H9 (cell line): Measurements from ENCODE around the gene SREBF2. TPM values are rescaled to one million over a fixed set of nuclear protein-coding genes. Genes with fewer than 3 reads are reported as not detected.
A peak's percentile ranks its signal among the peaks of the same experiment; 100 is the strongest.

Experiments
- DNase-seq: peaks from one replicate; pipeline ENCODE4 v3.0.0-alpha.2; 2017
- H2AFZ ChIP-seq: one replicate; pipeline ENCODE4 v1.6.1; 2013; ENCODE audit warnings: mild to moderate bottlenecking, low read length, control low read depth, moderate library complexity
- H2AK5ac ChIP-seq: 2 replicates; pipeline ENCODE4 v1.6.1; 2013; ENCODE audit warnings: low read length, control low read depth, mixed read lengths; ENCODE audit not compliant: insufficient read length
- H2BK120ac ChIP-seq: one replicate; pipeline ENCODE4 v1.6.1; 2013; ENCODE audit warnings: low read depth, mild to moderate bottlenecking, low read length, control low read depth, inconsistent platforms; ENCODE audit not compliant: poor library complexity, severe bottlenecking
- H2BK12ac ChIP-seq: 2 replicates; pipeline ENCODE4 v1.6.1; 2013; ENCODE audit warnings: low read length, control low read depth, mixed read lengths, low read depth; ENCODE audit not compliant: insufficient read length
- H2BK15ac ChIP-seq: 2 replicates; pipeline ENCODE4 v1.6.1; 2013; ENCODE audit warnings: low read depth, low read length, control low read depth
- H2BK20ac ChIP-seq: one replicate; pipeline ENCODE4 v1.6.1; 2013; ENCODE audit warnings: low read depth, mild to moderate bottlenecking, low read length, control low read depth, inconsistent platforms; ENCODE audit not compliant: poor library complexity, severe bottlenecking
- H2BK5ac ChIP-seq: 2 replicates; pipeline ENCODE4 v1.6.1; 2013; ENCODE audit warnings: low read length, control low read depth, mixed read lengths; ENCODE audit not compliant: insufficient read length
- H3K14ac ChIP-seq: 2 replicates; pipeline ENCODE4 v1.6.1; 2013; ENCODE audit warnings: low read length, control low read depth; ENCODE audit not compliant: insufficient read depth
- H3K18ac ChIP-seq: 2 replicates; pipeline ENCODE4 v1.6.1; 2013; ENCODE audit warnings: low read depth, mild to moderate bottlenecking, mixed read lengths, low read length, control low read depth; ENCODE audit not compliant: insufficient read length
- H3K23ac ChIP-seq: 2 replicates; pipeline ENCODE4 v1.6.1; 2013; ENCODE audit warnings: low read length, control low read depth, mixed read lengths, low read depth; ENCODE audit not compliant: insufficient read length
- H3K23me2 ChIP-seq: 2 replicates; pipeline ENCODE4 v1.6.1; 2013; ENCODE audit warnings: low read depth, mild to moderate bottlenecking, mixed read lengths, low read length, control low read depth; ENCODE audit not compliant: insufficient read length, poor library complexity, severe bottlenecking
- H3K27ac ChIP-seq: 2 replicates; pipeline ENCODE4 v1.5.1; 2013; ENCODE audit warnings: low read length, control low read depth, mixed read lengths, low read depth; ENCODE audit not compliant: insufficient read length
- H3K27me3 ChIP-seq: 2 replicates; pipeline ENCODE4 v1.6.1; 2013; ENCODE audit warnings: low read length, control low read depth, inconsistent platforms; ENCODE audit not compliant: insufficient read depth
- H3K4ac ChIP-seq: 2 replicates; pipeline ENCODE4 v1.6.1; 2013; ENCODE audit warnings: low read depth, mild to moderate bottlenecking, control low read depth, inconsistent platforms, low read length, moderate library complexity
- H3K4me1 ChIP-seq: 2 replicates; pipeline ENCODE4 v1.6.1; 2013; ENCODE audit warnings: low read length, control low read depth, inconsistent platforms; ENCODE audit not compliant: insufficient read depth
- H3K4me2 ChIP-seq: 2 replicates; pipeline ENCODE4 v1.6.1; 2013; ENCODE audit warnings: low read length, control low read depth, mixed read lengths; ENCODE audit not compliant: insufficient read length, insufficient read depth
- H3K56ac ChIP-seq: 2 replicates; pipeline ENCODE4 v1.6.1; 2013; ENCODE audit warnings: low read depth, mild to moderate bottlenecking, mixed read lengths, low read length, control low read depth; ENCODE audit not compliant: insufficient read length
- H3K79me1 ChIP-seq: 2 replicates; pipeline ENCODE4 v1.6.1; 2013; ENCODE audit warnings: low read depth, mild to moderate bottlenecking, moderate library complexity, low read length, control low read depth, inconsistent platforms; ENCODE audit not compliant: insufficient read depth, poor library complexity, severe bottlenecking
- H3K79me2 ChIP-seq: 2 replicates; pipeline ENCODE4 v1.6.1; 2013; ENCODE audit warnings: low read length, control low read depth, inconsistent platforms; ENCODE audit not compliant: insufficient read depth
- H3K9ac ChIP-seq: 2 replicates; pipeline ENCODE4 v1.6.1; 2013; ENCODE audit warnings: low read length, control low read depth, mixed read lengths; ENCODE audit not compliant: insufficient read length; ENCODE audit errors: extremely low read depth
- H3K9me3 ChIP-seq: one replicate; pipeline ENCODE4 v1.6.1; 2013; ENCODE audit warnings: low read depth, low read length, inconsistent platforms; ENCODE audit not compliant: control insufficient read depth
- H3T11ph ChIP-seq: one replicate; pipeline ENCODE4 v1.6.1; 2013; ENCODE audit warnings: mild to moderate bottlenecking, low read length, control low read depth, inconsistent platforms
- H4K20me1 ChIP-seq: one replicate; pipeline ENCODE4 v1.6.1; 2013; ENCODE audit not compliant: control insufficient read depth, insufficient read length, insufficient read depth
- H4K5ac ChIP-seq: 2 replicates; pipeline ENCODE4 v1.6.1; 2013; ENCODE audit warnings: low read depth, mild to moderate bottlenecking, mixed read lengths, low read length, control low read depth; ENCODE audit not compliant: insufficient read length
- H4K8ac ChIP-seq: replicated peaks from 2 replicates; pipeline ENCODE4 v1.6.1; 2013; ENCODE audit warnings: low read length, control low read depth, mixed read lengths, low read depth; ENCODE audit not compliant: insufficient read length
- H4K91ac ChIP-seq: 2 replicates; pipeline ENCODE4 v1.6.1; 2013; ENCODE audit warnings: low read depth, mild to moderate bottlenecking, moderate library complexity, mixed read lengths, low read length, control low read depth; ENCODE audit not compliant: insufficient read length
- H3K27ac Mint-ChIP-seq, 3 experiments: 2 replicates in 2 of 3; 3 replicates in 1 of 3; pipeline ENCODE4 v1.8.0; 2020 to 2021; ENCODE audit warnings: mixed read lengths in 3 of 3, mild to moderate bottlenecking in 1 of 3, moderate library complexity in 1 of 3
- H3K27me3 Mint-ChIP-seq: 2 replicates; pipeline ENCODE4 v1.8.0; 2021; ENCODE audit warnings: low read depth, mild to moderate bottlenecking, moderate library complexity, mixed read lengths
- H3K36me3 Mint-ChIP-seq, 3 experiments: 2 replicates in 2 of 3; 3 replicates in 1 of 3; pipeline ENCODE4 v1.8.0; 2020 to 2021; ENCODE audit warnings: low read depth in 3 of 3, mixed read lengths in 3 of 3; ENCODE audit not compliant: insufficient read depth in 1 of 3
- H3K4me1 Mint-ChIP-seq, 2 experiments: 2 replicates each; pipeline ENCODE4 v1.8.0; 2020; ENCODE audit warnings: mixed read lengths in 2 of 2
- H3K4me3 Mint-ChIP-seq, 2 experiments: 2 replicates in 1 of 2; 3 replicates in 1 of 2; pipeline ENCODE4 v1.8.0; 2020 to 2021; ENCODE audit warnings: mild to moderate bottlenecking in 2 of 2, mixed read lengths in 2 of 2, moderate library complexity in 1 of 2
- H3K9me3 Mint-ChIP-seq, 2 experiments: 2 replicates in 1 of 2; 3 replicates in 1 of 2; pipeline ENCODE4 v1.8.0; 2020; ENCODE audit warnings: mild to moderate bottlenecking in 2 of 2, mixed read lengths in 2 of 2, moderate library complexity in 1 of 2
- CTCF ChIP-seq: fragments of 200-600 bp; sonication (generic); conservative IDR thresholded peaks from 3 replicates; pipeline ENCODE4 v1.8.0; 2021; ENCODE audit warnings: antibody characterized with exemption, mild to moderate bottlenecking
- WGBS: extraction: QIAGEN DNeasy Blood & Tissue Kit; methylation state at CpG from one replicate; pipeline ENCODE4 v1.1.7; 2013; ENCODE audit warnings: missing lambda C conversion rate, low lambda C conversion rate, mixed read lengths; ENCODE audit not compliant: insufficient read length; ENCODE audit errors: extremely low coverage; 5-methylcytosine and 5-hydroxymethylcytosine counted together
- total RNA-seq: library from RNA; stranded (reverse); gene quantifications from 2 replicates; pipeline ENCODE4 v1.2.1, GENCODE V29; 2021

The SREBF2 gene
- total RNA-seq, 1 experiment from 2014 or later, result 146 TPM

GRCh38 chr22:41874090-41874489, 41.2 kb downstream of the SREBF2 start:
- Mint-ChIP-seq H3K4me3 (no peak overlapping the region), H3K36me3 (peaks cover 38 to 85% (median 84%) of the 10 kb centered on the region in 3 experiments; a peak in 6 of 7 replicates), H3K9me3 (no peaks in the 10 kb centered on the region), H3K4me1 (no peaks in the 10 kb centered on the region), H3K27me3 (no peaks in the 10 kb centered on the region), H3K27ac (peak overlapping the region in 1 of 3 experiments; percentile 48; a peak in 2 of 7 replicates)
- H3K27me3 ChIP-seq, result no peaks in the 10 kb centered on the region
- no peaks in the 10 kb centered on the region for H3K4me1 ChIP-seq
- H3K4me2 ChIP-seq, result no peak overlapping the region
- no peak overlapping the region for H3K4ac ChIP-seq
- H3K9me3 ChIP-seq, result no peaks in the 10 kb centered on the region
- no peak overlapping the region for H2AK5ac ChIP-seq
- H3K56ac ChIP-seq, result no peak overlapping the region
- no peak overlapping the region for H2BK5ac ChIP-seq
- DNase-seq, result no peak
- no peak overlapping the region for H4K5ac ChIP-seq
- H4K20me1 ChIP-seq, result no peaks in the 10 kb centered on the region
- H3K79me2 ChIP-seq, result no peaks in the 10 kb centered on the region
- no peaks in the 10 kb centered on the region for H3K23me2 ChIP-seq
- H2AFZ ChIP-seq, result no peak overlapping the region
- no peak overlapping the region for H2BK12ac ChIP-seq
- WGBS, result no CpG with 5 or more reads among the region's 2 CpGs
- no peak overlapping the region for H3T11ph ChIP-seq
- no peak overlapping the region for H4K91ac ChIP-seq
- TF ChIP-seq CTCF, result no peak
- H3K23ac ChIP-seq, result no peak overlapping the region
- no peak overlapping the region for H3K9ac ChIP-seq
- H4K8ac ChIP-seq, result no peak overlapping the region
- no peak overlapping the region for H3K18ac ChIP-seq
- H3K79me1 ChIP-seq, result no peaks in the 10 kb centered on the region
- H3K14ac ChIP-seq, result no peak overlapping the region
- no peak overlapping the region for H3K27ac ChIP-seq
- H2BK20ac ChIP-seq, result no peak overlapping the region
- H2BK15ac ChIP-seq, result no peak overlapping the region
- H2BK120ac ChIP-seq, result no peak overlapping the region
